ENCODE data around the gene SMG6. TPM values are rescaled to one million over a fixed set of nuclear protein-coding genes. Genes with fewer than 3 reads are reported as not detected.

SMG6 gene
- polyA plus RNA-seq, 1 of the 3 experiments (the other 2 are of a cell fraction) = 15.7 TPM

DNA sequence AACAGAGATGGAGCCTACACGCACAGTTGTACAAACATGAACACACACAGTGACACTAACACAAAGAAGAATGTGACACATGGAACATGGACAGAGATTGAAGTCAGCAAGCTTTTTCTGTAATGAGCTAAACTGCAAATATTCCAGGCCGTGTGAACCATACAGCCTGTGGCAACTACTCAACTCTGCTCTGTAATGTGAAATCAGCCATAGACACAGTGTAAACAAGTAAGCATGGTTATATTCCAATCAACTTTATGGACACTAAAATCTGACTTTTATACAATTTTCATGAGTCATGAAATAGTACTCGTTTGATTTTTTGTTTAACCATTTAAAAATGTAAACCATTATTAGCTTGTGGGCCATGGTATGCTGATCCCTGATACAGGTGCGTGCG lies 120.2 kb downstream of the SMG6 start:
- CTCF ChIA-PET = interaction anchor here (1.1 kb wide), 1 partner anchor 129 kb away, joined by 4 read pairs; no protein-coding TSS in a partner anchor
- H3K27me3 ChIP-seq (ENCODE audit: insufficient read depth) = no peaks in the 10 kb centered on the region
- H3K9ac ChIP-seq = no peak overlapping the region
- no peak overlapping the region for H3K27ac ChIP-seq (ENCODE audit: low read depth in 2 of 2, low read length in 1 of 2)
- TF ChIP-seq, protein P1, sequence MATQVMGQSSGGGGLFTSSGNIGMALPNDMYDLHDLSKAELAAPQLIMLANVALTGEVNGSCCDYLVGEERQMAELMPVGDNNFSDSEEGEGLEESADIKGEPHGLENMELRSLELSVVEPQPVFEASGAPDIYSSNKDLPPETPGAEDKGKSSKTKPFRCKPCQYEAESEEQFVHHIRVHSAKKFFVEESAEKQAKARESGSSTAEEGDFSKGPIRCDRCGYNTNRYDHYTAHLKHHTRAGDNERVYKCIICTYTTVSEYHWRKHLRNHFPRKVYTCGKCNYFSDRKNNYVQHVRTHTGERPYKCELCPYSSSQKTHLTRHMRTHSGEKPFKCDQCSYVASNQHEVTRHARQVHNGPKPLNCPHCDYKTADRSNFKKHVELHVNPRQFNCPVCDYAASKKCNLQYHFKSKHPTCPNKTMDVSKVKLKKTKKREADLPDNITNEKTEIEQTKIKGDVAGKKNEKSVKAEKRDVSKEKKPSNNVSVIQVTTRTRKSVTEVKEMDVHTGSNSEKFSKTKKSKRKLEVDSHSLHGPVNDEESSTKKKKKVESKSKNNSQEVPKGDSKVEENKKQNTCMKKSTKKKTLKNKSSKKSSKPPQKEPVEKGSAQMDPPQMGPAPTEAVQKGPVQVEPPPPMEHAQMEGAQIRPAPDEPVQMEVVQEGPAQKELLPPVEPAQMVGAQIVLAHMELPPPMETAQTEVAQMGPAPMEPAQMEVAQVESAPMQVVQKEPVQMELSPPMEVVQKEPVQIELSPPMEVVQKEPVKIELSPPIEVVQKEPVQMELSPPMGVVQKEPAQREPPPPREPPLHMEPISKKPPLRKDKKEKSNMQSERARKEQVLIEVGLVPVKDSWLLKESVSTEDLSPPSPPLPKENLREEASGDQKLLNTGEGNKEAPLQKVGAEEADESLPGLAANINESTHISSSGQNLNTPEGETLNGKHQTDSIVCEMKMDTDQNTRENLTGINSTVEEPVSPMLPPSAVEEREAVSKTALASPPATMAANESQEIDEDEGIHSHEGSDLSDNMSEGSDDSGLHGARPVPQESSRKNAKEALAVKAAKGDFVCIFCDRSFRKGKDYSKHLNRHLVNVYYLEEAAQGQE (IDR thresholded peaks at IDR 0.05; ENCODE audit: low read depth, low read length) = no peak
- no peak for DNase-seq
- H3K9me2 ChIP-seq = no peaks in the 10 kb centered on the region
- peaks cover 45 to 51% of the 10 kb centered on the region in 2 experiments for H3K4me1 ChIP-seq (ENCODE audit: control insufficient read depth in 1 of 2, insufficient read depth in 2 of 2, low read depth in 1 of 2, low read length in 1 of 2)
- H3K4me3 ChIP-seq (ENCODE audit: low read depth in 2 of 2, low read length in 1 of 2) = no peak overlapping the region
- 77% methylated on average over 5 of the region's 5 CpGs for WGBS (ENCODE audit: low lambda C conversion rate)
- H3K4me2 ChIP-seq = no peak overlapping the region
- no peak overlapping the region for H2AFZ ChIP-seq (ENCODE audit: low read depth)
- peaks cover 10% of the 10 kb centered on the region for H3F3A ChIP-seq (replicated peaks; ENCODE audit: insufficient read depth)
- H3K79me2 ChIP-seq (ENCODE audit: insufficient read depth) = peaks cover 6% of the 10 kb centered on the region; the same call in 1 of the 2 replicates
- no peaks in the 10 kb centered on the region for H4K20me1 ChIP-seq (ENCODE audit: insufficient read depth)
- peaks cover 0 to 13% of the 10 kb centered on the region in 2 experiments for H3K36me3 ChIP-seq (replicated peaks in 1 of 2; ENCODE audit: control insufficient read depth in 1 of 2, insufficient read depth in 2 of 2, low read length in 1 of 2)
- POLR2A ChIA-PET = no interaction called here
- no peaks in the 10 kb centered on the region for H3K9me3 ChIP-seq

DNA sequence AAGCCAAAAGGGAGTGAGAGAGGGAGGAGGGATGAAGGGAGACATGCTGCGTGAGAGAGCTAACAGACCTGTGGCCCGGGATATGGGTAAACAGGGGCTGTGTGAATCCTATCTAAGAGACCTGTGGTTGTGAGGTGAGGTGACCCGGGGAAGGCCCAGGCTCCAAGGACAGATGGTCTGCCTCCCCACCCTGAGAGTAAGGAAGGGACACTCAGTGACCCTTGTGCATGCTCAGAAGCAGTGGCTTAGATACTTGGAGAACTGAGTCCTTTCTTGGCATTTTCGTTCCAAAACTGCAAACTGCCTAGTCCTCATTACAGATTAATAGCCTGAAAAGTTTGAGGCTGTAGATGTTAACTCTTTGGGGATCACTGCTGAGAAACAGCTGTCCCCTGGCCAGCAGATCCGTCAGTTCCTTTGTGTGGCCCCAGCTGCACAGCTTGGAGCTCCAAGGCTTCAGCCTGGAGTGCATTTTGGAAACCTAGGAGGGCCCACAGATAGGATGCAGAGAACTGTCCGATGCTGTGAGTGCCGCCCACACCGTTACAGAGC lies 121.6 kb downstream of the SMG6 start:
- TF ChIP-seq, protein P2, sequence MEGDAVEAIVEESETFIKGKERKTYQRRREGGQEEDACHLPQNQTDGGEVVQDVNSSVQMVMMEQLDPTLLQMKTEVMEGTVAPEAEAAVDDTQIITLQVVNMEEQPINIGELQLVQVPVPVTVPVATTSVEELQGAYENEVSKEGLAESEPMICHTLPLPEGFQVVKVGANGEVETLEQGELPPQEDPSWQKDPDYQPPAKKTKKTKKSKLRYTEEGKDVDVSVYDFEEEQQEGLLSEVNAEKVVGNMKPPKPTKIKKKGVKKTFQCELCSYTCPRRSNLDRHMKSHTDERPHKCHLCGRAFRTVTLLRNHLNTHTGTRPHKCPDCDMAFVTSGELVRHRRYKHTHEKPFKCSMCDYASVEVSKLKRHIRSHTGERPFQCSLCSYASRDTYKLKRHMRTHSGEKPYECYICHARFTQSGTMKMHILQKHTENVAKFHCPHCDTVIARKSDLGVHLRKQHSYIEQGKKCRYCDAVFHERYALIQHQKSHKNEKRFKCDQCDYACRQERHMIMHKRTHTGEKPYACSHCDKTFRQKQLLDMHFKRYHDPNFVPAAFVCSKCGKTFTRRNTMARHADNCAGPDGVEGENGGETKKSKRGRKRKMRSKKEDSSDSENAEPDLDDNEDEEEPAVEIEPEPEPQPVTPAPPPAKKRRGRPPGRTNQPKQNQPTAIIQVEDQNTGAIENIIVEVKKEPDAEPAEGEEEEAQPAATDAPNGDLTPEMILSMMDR (IDR thresholded peaks at IDR 0.05) = no peak
- H3K9me2 ChIP-seq = no peaks in the 10 kb centered on the region
- H3F3A ChIP-seq (replicated peaks; ENCODE audit: insufficient read depth) = peaks cover 10% of the 10 kb centered on the region
- 87% methylated on average over 8 of the region's 8 CpGs for WGBS (ENCODE audit: low lambda C conversion rate)
- H3K4me3 ChIP-seq (ENCODE audit: low read depth in 2 of 2, low read length in 1 of 2) = no peak overlapping the region
- no peaks in the 10 kb centered on the region for H3K27me3 ChIP-seq (ENCODE audit: insufficient read depth)
- H3K9ac ChIP-seq = peak overlapping the region; percentile 37; the same call in 1 of the 2 replicates
- peak overlapping the region; percentile 85 to 92 for H3K27ac ChIP-seq (ENCODE audit: low read depth in 2 of 2, low read length in 1 of 2)
- H3K4me2 ChIP-seq = peak overlapping the region; percentile 46
- H3K79me2 ChIP-seq (ENCODE audit: insufficient read depth) = peaks cover 6% of the 10 kb centered on the region; the same call in 1 of the 2 replicates
- ChIA-PET POLR2A (interaction anchor here (1.5 kb wide), 1 partner anchor 63 kb away, joined by 3 read pairs; no protein-coding TSS in a partner anchor), CTCF (interaction anchor here (1.0 to 2.4 kb wide), 5 partner anchors 44 to 127 kb away, joined by 3 to 9 read pairs (median 5); partner anchors contain the start of gene HIC1)
- peaks cover 55 to 60% of the 10 kb centered on the region in 2 experiments for H3K4me1 ChIP-seq (ENCODE audit: control insufficient read depth in 1 of 2, insufficient read depth in 2 of 2, low read depth in 1 of 2, low read length in 1 of 2)
- DNase-seq = no peak
- H2AFZ ChIP-seq (ENCODE audit: low read depth) = no peak overlapping the region
- H3K36me3 ChIP-seq (replicated peaks in 1 of 2; ENCODE audit: control insufficient read depth in 1 of 2, insufficient read depth in 2 of 2, low read length in 1 of 2) = peaks cover 0 to 8% of the 10 kb centered on the region in 2 experiments
- no peaks in the 10 kb centered on the region for H4K20me1 ChIP-seq (ENCODE audit: insufficient read depth)
- H3K9me3 ChIP-seq = no peaks in the 10 kb centered on the region
